Measurements from ENCODE around the gene KIT. TPM values are rescaled to one million over a fixed set of nuclear protein-coding genes. Genes with fewer than 3 reads are reported as not detected.
A peak's percentile ranks its signal among the peaks of the same experiment; 100 is the strongest.

KIT gene
- total and polyA plus RNA-seq, 2 donors (not counting 3 experiments of a cell fraction or from before 2014, with no cell fraction given) = 19.8 to 39.7 TPM

DNA sequence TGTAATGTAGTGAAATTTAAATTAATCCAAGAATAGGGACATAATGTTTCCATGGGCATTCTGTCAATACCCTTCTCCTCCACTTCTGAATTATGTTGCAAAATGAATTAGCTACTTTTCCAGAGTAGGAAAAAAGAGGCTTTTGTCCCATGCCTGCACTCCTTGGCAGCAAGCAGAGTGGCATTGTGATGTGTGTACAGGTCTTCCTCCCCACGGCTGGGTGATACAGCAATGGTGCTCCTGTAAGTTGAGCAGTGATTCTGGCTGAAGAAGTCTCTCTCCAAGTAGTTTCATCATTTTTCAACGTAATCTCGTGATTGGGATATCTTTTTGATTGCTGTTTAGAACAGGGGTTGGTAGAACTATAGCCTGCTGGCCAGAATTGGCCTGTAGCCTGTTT is 59.9 kb downstream of the KIT start:
- Histone ChIP-seq H3K4me1 (ENCODE audit: control insufficient read depth, extremely low read depth, insufficient read depth, low read length) (no peaks in the 10 kb centered on the region), H3K9me3 (replicated peaks; ENCODE audit: control insufficient read depth, insufficient read depth, low read length) (no peaks in the 10 kb centered on the region), H3K36me3 (ENCODE audit: control insufficient read depth in 2 of 2, extremely low read depth in 1 of 2, insufficient read depth in 2 of 2, low read length in 2 of 2) (no peaks in the 10 kb centered on the region), H3K4me3 (replicated peaks in 1 of 3; ENCODE audit: insufficient read depth in 1 of 3, low read depth in 1 of 3, low read length in 3 of 3) (no peak overlapping the region), H3K4me2 (ENCODE audit: insufficient read depth, low read length) (no peak overlapping the region), H3K9me1 (replicated peaks; ENCODE audit: control insufficient read depth, extremely low read depth, insufficient read depth, low read length) (no peaks in the 10 kb centered on the region), H3K27me3 (ENCODE audit: control insufficient read depth in 2 of 2, insufficient read depth in 2 of 2, low read length in 2 of 2) (peaks cover 0 to 2% of the 10 kb centered on the region in 2 experiments), H3K9ac (replicated peaks; ENCODE audit: extremely low read depth, insufficient read depth, low read length) (no peak overlapping the region), H4K20me1 (replicated peaks; ENCODE audit: control insufficient read depth, extremely low read depth, insufficient read depth, low read length) (no peaks in the 10 kb centered on the region), H3K27ac (ENCODE audit: insufficient read depth, low read depth, low read length) (no peak overlapping the region), H2AFZ (ENCODE audit: low read depth, low read length) (no peak overlapping the region), H3K79me2 (ENCODE audit: control insufficient read depth, insufficient read depth, low read length) (no peaks in the 10 kb centered on the region)
- CTCF ChIA-PET = no interaction called here
- POLR2A ChIA-PET = no interaction called here
- TF ChIP-seq, protein P1, sequence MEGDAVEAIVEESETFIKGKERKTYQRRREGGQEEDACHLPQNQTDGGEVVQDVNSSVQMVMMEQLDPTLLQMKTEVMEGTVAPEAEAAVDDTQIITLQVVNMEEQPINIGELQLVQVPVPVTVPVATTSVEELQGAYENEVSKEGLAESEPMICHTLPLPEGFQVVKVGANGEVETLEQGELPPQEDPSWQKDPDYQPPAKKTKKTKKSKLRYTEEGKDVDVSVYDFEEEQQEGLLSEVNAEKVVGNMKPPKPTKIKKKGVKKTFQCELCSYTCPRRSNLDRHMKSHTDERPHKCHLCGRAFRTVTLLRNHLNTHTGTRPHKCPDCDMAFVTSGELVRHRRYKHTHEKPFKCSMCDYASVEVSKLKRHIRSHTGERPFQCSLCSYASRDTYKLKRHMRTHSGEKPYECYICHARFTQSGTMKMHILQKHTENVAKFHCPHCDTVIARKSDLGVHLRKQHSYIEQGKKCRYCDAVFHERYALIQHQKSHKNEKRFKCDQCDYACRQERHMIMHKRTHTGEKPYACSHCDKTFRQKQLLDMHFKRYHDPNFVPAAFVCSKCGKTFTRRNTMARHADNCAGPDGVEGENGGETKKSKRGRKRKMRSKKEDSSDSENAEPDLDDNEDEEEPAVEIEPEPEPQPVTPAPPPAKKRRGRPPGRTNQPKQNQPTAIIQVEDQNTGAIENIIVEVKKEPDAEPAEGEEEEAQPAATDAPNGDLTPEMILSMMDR (IDR thresholded peaks at IDR 0.05; ENCODE audit: extremely low read depth in 1 of 2, insufficient read depth in 1 of 2, low read depth in 1 of 2, low read length in 2 of 2) = no peak
- TF ChIP-seq JUN (IDR thresholded peaks at IDR 0.05; ENCODE audit: borderline replicate concordance, insufficient read depth, insufficient read length, low read depth) = no peak
- no peak for TF ChIP-seq MYC (IDR thresholded peaks at IDR 0.05; ENCODE audit: low read depth, low read length)
- FAIRE-seq = no peak
- no TSS peak for BruUV-seq (replicated peaks)
- no peak for DNase-seq (ENCODE audit: low read depth, low spot score)
- dilution Hi-C loops (cut with MboI; ENCODE audit: extremely low pct_ligation_motif_present, low sequenced_read_pairs) = no loop called here
- intact Hi-C loops (cut with micrococcal nuclease) = no loop called here

DNA sequence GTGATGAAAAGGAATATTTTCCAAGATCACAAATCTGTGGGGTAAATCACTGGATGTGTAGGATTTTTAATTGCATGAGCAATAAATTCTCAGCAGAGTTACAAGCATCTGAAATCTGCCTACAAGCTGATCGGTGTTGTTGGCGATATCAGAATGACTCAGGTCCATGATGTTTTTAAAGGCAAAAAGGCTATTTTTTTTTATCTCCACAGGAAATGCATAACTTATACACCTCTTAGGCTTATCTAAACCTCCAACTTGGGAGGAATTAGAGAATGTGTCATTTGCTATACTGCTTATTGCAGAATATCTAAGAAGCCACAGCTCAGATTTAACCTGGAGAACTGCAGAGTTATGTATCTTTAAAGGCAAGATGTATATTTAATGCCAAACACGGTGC is 61.6 kb downstream of the KIT start:
- no peak overlapping the region for H3K4me3 ChIP-seq (replicated peaks in 1 of 3; ENCODE audit: insufficient read depth in 1 of 3, low read depth in 1 of 3, low read length in 3 of 3)
- ChIA-PET POLR2A (no interaction called here), CTCF (interaction anchor here (0.8 kb wide), 1 partner anchor 17 kb away, joined by 3 read pairs; no protein-coding TSS in a partner anchor)
- TF ChIP-seq MYC (IDR thresholded peaks at IDR 0.05; ENCODE audit: low read depth, low read length) = no peak
- peak; percentile 19 for TF ChIP-seq FOS (IDR thresholded peaks at IDR 0.05; ENCODE audit: borderline replicate concordance, insufficient read depth, low read length)
- H3K9me1 ChIP-seq (replicated peaks; ENCODE audit: control insufficient read depth, extremely low read depth, insufficient read depth, low read length) = no peaks in the 10 kb centered on the region
- dilution Hi-C loops (cut with MboI; ENCODE audit: extremely low pct_ligation_motif_present, low sequenced_read_pairs) (no loop called here), intact Hi-C loops (cut with micrococcal nuclease) (no loop called here)
- peaks cover 3% of the 10 kb centered on the region for H3K4me1 ChIP-seq (ENCODE audit: control insufficient read depth, extremely low read depth, insufficient read depth, low read length)
- H3K9ac ChIP-seq (replicated peaks; ENCODE audit: extremely low read depth, insufficient read depth, low read length) = no peak overlapping the region
- peaks cover 0 to 2% of the 10 kb centered on the region in 2 experiments for H3K27me3 ChIP-seq (ENCODE audit: control insufficient read depth in 2 of 2, insufficient read depth in 2 of 2, low read length in 2 of 2)
- H3K9me3 ChIP-seq (replicated peaks; ENCODE audit: control insufficient read depth, insufficient read depth, low read length) = no peaks in the 10 kb centered on the region
- H3K4me2 ChIP-seq (ENCODE audit: insufficient read depth, low read length) = no peak overlapping the region
- BruUV-seq (replicated peaks) = no TSS peak
- no peak overlapping the region for H3K27ac ChIP-seq (ENCODE audit: insufficient read depth, low read depth, low read length)
- no peak for FAIRE-seq
- H2AFZ ChIP-seq (ENCODE audit: low read depth, low read length) = no peak overlapping the region
- no peaks in the 10 kb centered on the region for H4K20me1 ChIP-seq (replicated peaks; ENCODE audit: control insufficient read depth, extremely low read depth, insufficient read depth, low read length)
- no peaks in the 10 kb centered on the region for H3K79me2 ChIP-seq (ENCODE audit: control insufficient read depth, insufficient read depth, low read length)
- H3K36me3 ChIP-seq (ENCODE audit: control insufficient read depth in 2 of 2, extremely low read depth in 1 of 2, insufficient read depth in 2 of 2, low read length in 2 of 2) = no peaks in the 10 kb centered on the region
- peak; percentile 13 for DNase-seq (ENCODE audit: low read depth, low spot score)
